Measurements from ENCODE around the gene ATP6V1B1.

DNA sequence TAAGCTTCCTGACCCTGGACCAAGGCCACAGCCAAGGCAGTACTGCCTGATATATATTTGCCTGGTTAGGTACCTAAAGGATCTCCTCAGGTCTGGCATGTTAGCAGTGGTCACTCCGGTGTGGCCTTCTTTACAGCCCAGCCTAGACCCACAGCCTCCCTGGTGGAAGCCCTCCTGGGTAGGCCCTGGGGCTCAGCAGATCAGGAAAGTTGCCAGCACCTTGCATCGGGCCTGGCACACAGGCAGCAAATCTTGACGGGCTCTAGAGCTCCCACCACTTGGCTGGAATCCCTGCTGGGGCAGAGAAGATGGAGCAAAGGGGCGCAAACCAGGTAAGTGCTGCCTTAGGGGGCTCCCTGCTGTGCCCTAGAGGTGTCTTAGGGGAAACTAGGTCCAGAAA lies 40.9 kb upstream of the ATP6V1B1 start:
- TF ChIP-seq, protein P1, sequence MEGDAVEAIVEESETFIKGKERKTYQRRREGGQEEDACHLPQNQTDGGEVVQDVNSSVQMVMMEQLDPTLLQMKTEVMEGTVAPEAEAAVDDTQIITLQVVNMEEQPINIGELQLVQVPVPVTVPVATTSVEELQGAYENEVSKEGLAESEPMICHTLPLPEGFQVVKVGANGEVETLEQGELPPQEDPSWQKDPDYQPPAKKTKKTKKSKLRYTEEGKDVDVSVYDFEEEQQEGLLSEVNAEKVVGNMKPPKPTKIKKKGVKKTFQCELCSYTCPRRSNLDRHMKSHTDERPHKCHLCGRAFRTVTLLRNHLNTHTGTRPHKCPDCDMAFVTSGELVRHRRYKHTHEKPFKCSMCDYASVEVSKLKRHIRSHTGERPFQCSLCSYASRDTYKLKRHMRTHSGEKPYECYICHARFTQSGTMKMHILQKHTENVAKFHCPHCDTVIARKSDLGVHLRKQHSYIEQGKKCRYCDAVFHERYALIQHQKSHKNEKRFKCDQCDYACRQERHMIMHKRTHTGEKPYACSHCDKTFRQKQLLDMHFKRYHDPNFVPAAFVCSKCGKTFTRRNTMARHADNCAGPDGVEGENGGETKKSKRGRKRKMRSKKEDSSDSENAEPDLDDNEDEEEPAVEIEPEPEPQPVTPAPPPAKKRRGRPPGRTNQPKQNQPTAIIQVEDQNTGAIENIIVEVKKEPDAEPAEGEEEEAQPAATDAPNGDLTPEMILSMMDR (conservative IDR thresholded peaks at IDR 0.05; ENCODE audit: low read depth, low read length): no peak
- TF ChIP-seq CEBPB (IDR thresholded peaks at IDR 0.05; ENCODE audit: low read depth, low read length) (no peak), RFX5 (IDR thresholded peaks at IDR 0.05; ENCODE audit: low read depth, low read length) (no peak), POLR2A (IDR thresholded peaks at IDR 0.05; ENCODE audit: low read depth, low read length) (no peak), MXI1 (IDR thresholded peaks at IDR 0.05; ENCODE audit: borderline replicate concordance, low read depth, low read length) (no peak), MAZ (IDR thresholded peaks at IDR 0.05; ENCODE audit: borderline replicate concordance, low read depth, low read length) (no peak), FOS (IDR thresholded peaks at IDR 0.05; ENCODE audit: low read depth, low read length) (no peak), RCOR1 (IDR thresholded peaks at IDR 0.05; ENCODE audit: insufficient replicate concordance, low read length) (no peak)
- TF ChIP-seq, protein P2, sequence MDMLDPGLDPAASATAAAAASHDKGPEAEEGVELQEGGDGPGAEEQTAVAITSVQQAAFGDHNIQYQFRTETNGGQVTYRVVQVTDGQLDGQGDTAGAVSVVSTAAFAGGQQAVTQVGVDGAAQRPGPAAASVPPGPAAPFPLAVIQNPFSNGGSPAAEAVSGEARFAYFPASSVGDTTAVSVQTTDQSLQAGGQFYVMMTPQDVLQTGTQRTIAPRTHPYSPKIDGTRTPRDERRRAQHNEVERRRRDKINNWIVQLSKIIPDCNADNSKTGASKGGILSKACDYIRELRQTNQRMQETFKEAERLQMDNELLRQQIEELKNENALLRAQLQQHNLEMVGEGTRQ (IDR thresholded peaks at IDR 0.05; ENCODE audit: low read depth, low read length): no peak

Measured in IMR-90 (cell line).